GM12872 (cell line): ENCODE data around the gene TMUB2.

Experiments
- TF ChIP-seq, protein P1 (sequence below): IDR thresholded peaks from 3 replicates; pipeline ENCODE4 v1.5.1; 2011; ENCODE audit warnings: low read depth, mild to moderate bottlenecking, low read length, moderate library complexity; ENCODE audit not compliant: insufficient read depth

TMUB2 gene

GRCh38 chr17:44220213-44221083 lies 33.7 kb downstream of the TMUB2 start:
- TF ChIP-seq, protein P1, sequence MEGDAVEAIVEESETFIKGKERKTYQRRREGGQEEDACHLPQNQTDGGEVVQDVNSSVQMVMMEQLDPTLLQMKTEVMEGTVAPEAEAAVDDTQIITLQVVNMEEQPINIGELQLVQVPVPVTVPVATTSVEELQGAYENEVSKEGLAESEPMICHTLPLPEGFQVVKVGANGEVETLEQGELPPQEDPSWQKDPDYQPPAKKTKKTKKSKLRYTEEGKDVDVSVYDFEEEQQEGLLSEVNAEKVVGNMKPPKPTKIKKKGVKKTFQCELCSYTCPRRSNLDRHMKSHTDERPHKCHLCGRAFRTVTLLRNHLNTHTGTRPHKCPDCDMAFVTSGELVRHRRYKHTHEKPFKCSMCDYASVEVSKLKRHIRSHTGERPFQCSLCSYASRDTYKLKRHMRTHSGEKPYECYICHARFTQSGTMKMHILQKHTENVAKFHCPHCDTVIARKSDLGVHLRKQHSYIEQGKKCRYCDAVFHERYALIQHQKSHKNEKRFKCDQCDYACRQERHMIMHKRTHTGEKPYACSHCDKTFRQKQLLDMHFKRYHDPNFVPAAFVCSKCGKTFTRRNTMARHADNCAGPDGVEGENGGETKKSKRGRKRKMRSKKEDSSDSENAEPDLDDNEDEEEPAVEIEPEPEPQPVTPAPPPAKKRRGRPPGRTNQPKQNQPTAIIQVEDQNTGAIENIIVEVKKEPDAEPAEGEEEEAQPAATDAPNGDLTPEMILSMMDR = no peak

DNA sequence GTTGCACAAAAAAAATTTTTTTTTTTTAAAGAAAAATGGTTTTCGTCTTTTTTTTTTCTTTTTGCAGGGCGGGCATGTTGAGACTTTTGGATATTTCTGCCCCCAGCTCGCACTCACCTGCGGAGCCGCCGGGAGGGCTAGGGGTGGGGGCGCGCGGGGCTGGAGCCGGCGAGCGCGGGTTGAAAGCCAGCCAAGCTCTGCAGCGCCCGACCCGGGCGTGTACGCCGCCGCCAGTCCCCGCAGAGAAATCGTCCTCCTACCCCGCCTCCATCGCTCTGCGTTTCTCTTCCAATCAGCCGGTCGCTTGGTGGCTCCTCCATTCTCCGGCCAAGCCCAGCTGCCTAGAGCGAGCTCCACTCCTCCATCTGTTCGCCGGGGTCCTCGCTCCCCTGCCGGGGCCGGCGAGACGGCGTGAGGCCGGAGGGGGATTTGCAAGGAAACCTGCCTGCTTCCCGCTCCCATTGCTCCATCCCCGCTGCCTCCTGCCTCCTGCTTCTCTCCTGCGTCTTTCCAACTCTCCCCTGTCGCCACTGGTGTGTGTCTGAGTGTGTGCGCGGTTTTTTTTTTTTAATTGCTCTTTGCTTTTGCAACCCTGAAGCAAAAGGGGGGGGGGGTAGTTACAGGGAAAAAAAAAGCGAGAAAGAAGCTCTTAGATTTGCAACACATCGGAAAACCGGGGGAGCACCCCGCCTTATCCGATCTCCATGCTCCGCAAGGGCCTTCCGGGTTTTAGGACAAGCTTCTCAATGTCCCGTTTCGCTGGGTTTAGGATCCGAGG lies 34.5 kb downstream of the TMUB2 start:
- TF ChIP-seq, protein P1 = 0 out of 3 replicates have a peak, but pooled peaks have one; percentile 5

DNA sequence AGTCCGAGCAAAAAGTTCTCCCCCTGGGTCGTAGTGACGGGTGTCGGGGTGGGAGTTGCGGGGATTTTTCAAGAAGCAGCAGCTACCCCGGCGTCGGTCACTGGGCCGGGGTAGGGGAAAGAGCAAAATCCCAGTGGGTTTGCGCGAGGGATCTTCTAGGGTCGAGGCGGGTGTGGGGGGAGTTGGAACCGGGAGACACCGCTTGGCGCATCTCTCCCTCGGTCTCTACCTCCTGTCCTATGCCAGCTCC lies 35.0 kb downstream of the TMUB2 start:
- TF ChIP-seq, protein P1 = no peak

GRCh38 chr17:44222112-44222869 lies 35.5 kb downstream of the TMUB2 start:
- TF ChIP-seq, protein P1 = peak; percentile 24; the same call in 1 of the 3 replicates

DNA sequence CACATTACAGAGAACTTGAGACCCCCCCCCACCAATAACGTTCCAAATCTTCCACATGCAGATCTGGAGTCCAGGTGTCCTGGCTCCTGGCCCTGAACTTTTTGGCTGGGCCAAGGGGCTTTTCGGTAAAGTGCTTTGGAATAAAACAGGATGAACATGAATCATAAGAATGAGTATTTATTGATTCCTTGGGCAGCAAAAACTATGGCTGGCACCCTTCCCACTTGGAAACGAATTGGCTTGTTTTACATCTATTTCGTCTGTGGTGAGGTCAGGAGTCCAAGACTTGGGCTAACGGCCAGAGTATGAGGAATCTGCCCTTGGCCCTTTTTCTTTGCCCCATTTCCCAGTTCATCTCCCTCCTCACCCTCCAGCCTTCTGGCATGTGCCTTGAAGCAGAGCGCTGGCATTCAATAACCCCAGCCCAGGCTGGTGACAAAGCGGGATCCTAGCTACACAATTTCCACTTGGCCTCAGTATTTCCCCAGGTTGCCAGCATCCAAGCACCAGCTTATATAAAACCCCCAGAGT lies 36.8 kb downstream of the TMUB2 start:
- TF ChIP-seq, protein P1 = no peak

DNA sequence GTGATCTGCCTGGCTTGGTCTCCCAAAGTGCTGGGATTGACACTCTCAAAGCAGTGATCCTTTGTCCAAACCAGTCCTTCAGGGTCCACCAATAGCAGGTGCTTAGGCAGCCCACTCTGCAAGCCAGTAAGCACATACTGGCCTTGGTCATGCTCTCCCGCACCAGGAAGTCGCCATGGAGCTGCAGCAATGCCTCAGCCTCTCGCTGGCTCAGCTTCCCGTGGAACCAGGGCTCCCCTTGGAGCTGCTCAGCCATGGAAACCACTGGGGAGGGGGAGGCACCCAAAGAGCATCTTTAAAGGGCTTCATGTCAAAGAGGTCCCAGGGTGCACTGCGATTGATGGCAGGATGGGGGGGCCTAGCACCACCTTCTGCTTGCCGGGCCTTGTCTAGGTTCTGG lies 42.3 kb downstream of the TMUB2 start:
- TF ChIP-seq, protein P1 = no peak

- TF ChIP-seq, protein P1 = no peak
Observed at GRCh38 chr17:44230140-44230539, 43.4 kb downstream of the TMUB2 start.
